Heart left ventricle (tissue), 13 donors: Measurements from ENCODE around the gene MRPL24.

Source experiments
- CTCF ChIP-seq, 12 donors: fragments of 200-600 bp; sonication (generic) in 4 of 12; IDR thresholded peaks; one replicate each; pipeline versions ENCODE4 v1.5.0 to v1.8.0; 2018 to 2022; ENCODE audit warnings: antibody characterized with exemption in 12 of 12, mild to moderate bottlenecking in 5 of 12
- POLR2A ChIP-seq, 2 donors: fragments of 450-650 bp; IDR thresholded peaks; one replicate each; pipeline ENCODE4 v1.6.1; 2017; ENCODE audit warnings: antibody characterized with exemption in 2 of 2, mild to moderate bottlenecking in 2 of 2, moderate library complexity in 2 of 2
- donor health status: ischemic (EF 13 %, LVEDD 7.1; RV severe dilation, severe dysfunction).
- donor health status: DM: no; HTN: yes; CAD: no.
- donor health status: DM: no; HTN: no; CAD: no.
- donor health status: ischemic (EF 25% LVEDD 6.9; RV normal size, moderate dysfunction).
- donor health status: ischemic (EF 25% LVEDD 5.7; RV mildly dilated, moderate dysfunction).
- donor health status: ischemic (EF 35%, LVEDD 5.7; RV mildly dilated, moderate dysfunction).
- donor health status: nonischemic (EF 11% LVEDD 7.7; RV severe dilation, severe dysfunction).
- donor health status: DM: yes; HTN: yes; CAD: no.
- donor health status: PGD.
- donor health status: ischemic (EF 29% LVEDD 5.4; RV normal size, mild dysfunction).
- donor health status: nonischemic (EF 23%, LVEDD 6.1; RV moderate dilation, normal function).

GRCh38 chr1:156707417-156708217 is 33.3 kb downstream of the MRPL24 start:
- no peak for TF ChIP-seq CTCF (IDR thresholded peaks at IDR 0.05)
- no peak for TF ChIP-seq POLR2A (IDR thresholded peaks at IDR 0.05)
